ENCODE data around the gene RAB15. TPM values are rescaled to one million over a fixed set of nuclear protein-coding genes. Genes with fewer than 3 reads are reported as not detected.

The RAB15 gene
- total RNA-seq, 1 donor from 2014 or later: 27.5 TPM

GRCh38 chr14:64995291-64995690 lies 23.2 kb upstream of the RAB15 start:
- Mint-ChIP-seq H3K9me3 (ENCODE audit: unreplicated experiment) (no peaks in the 10 kb centered on the region), H3K4me3 (ENCODE audit: unreplicated experiment) (no peak overlapping the region), H3K27ac (ENCODE audit: unreplicated experiment) (no peak overlapping the region), H3K27me3 (ENCODE audit: unreplicated experiment) (no peaks in the 10 kb centered on the region), H3K36me3 (ENCODE audit: unreplicated experiment) (peaks cover 3% of the 10 kb centered on the region), H3K4me1 (ENCODE audit: unreplicated experiment) (peaks cover 9% of the 10 kb centered on the region)
- no peak for DNase-seq (ENCODE audit: extremely low spot score, unreplicated experiment)
- TF ChIP-seq CTCF (IDR thresholded peaks at IDR 0.05): no peak

GRCh38 chr14:64994540-64994939 lies 22.4 kb upstream of the RAB15 start:
- no peaks in the 10 kb centered on the region for H3K9me3 Mint-ChIP-seq (ENCODE audit: unreplicated experiment)
- H3K4me1 Mint-ChIP-seq (ENCODE audit: unreplicated experiment): peaks cover 6% of the 10 kb centered on the region
- TF ChIP-seq CTCF (IDR thresholded peaks at IDR 0.05): no peak
- peaks cover 3% of the 10 kb centered on the region for H3K36me3 Mint-ChIP-seq (ENCODE audit: unreplicated experiment)
- H3K27ac Mint-ChIP-seq (ENCODE audit: unreplicated experiment): no peak overlapping the region
- no peak overlapping the region for H3K4me3 Mint-ChIP-seq (ENCODE audit: unreplicated experiment)
- DNase-seq (ENCODE audit: extremely low spot score, unreplicated experiment): no peak
- H3K27me3 Mint-ChIP-seq (ENCODE audit: unreplicated experiment): no peaks in the 10 kb centered on the region

- no peak for DNase-seq (ENCODE audit: extremely low spot score, unreplicated experiment)
- TF ChIP-seq CTCF (IDR thresholded peaks at IDR 0.05): no peak
- H3K36me3 Mint-ChIP-seq (ENCODE audit: unreplicated experiment): peaks cover 3% of the 10 kb centered on the region
- H3K27me3 Mint-ChIP-seq (ENCODE audit: unreplicated experiment): no peaks in the 10 kb centered on the region
- H3K9me3 Mint-ChIP-seq (ENCODE audit: unreplicated experiment): no peaks in the 10 kb centered on the region
- no peak overlapping the region for H3K4me3 Mint-ChIP-seq (ENCODE audit: unreplicated experiment)
- H3K27ac Mint-ChIP-seq (ENCODE audit: unreplicated experiment): no peak overlapping the region
- peaks cover 9% of the 10 kb centered on the region for H3K4me1 Mint-ChIP-seq (ENCODE audit: unreplicated experiment)
Measured at GRCh38 chr14:64993266-64993930, 21.3 kb upstream of the RAB15 start.

GRCh38 chr14:64992328-64992885 lies 20.3 kb upstream of the RAB15 start:
- DNase-seq (ENCODE audit: extremely low spot score, unreplicated experiment): no peak
- Mint-ChIP-seq H3K36me3 (ENCODE audit: unreplicated experiment) (peaks cover 2% of the 10 kb centered on the region), H3K4me1 (ENCODE audit: unreplicated experiment) (peaks cover 16% of the 10 kb centered on the region), H3K9me3 (ENCODE audit: unreplicated experiment) (no peaks in the 10 kb centered on the region), H3K27me3 (ENCODE audit: unreplicated experiment) (no peaks in the 10 kb centered on the region), H3K27ac (ENCODE audit: unreplicated experiment) (no peak overlapping the region), H3K4me3 (ENCODE audit: unreplicated experiment) (no peak overlapping the region)
- no peak for TF ChIP-seq CTCF (IDR thresholded peaks at IDR 0.05)

- Mint-ChIP-seq H3K4me1 (ENCODE audit: unreplicated experiment) (peaks cover 21% of the 10 kb centered on the region), H3K4me3 (ENCODE audit: unreplicated experiment) (no peak overlapping the region), H3K27me3 (ENCODE audit: unreplicated experiment) (peaks cover 3% of the 10 kb centered on the region), H3K27ac (ENCODE audit: unreplicated experiment) (no peak overlapping the region), H3K9me3 (ENCODE audit: unreplicated experiment) (no peaks in the 10 kb centered on the region), H3K36me3 (ENCODE audit: unreplicated experiment) (no peaks in the 10 kb centered on the region)
- no peak for DNase-seq (ENCODE audit: extremely low spot score, unreplicated experiment)
- no peak for TF ChIP-seq CTCF (IDR thresholded peaks at IDR 0.05)
Measured at GRCh38 chr14:64990939-64991338, 18.8 kb upstream of the RAB15 start.
